ENCODE results near the gene ACTN1. TPM values are rescaled to one million over a fixed set of nuclear protein-coding genes. Genes with fewer than 3 reads are reported as not detected.

Gene ACTN1
- total and polyA plus RNA-seq, 2 experiments from 2014 or later = 121 to 280 TPM

GRCh38 chr14:68939181-68939892 lies 39.8 kb downstream of the ACTN1 start (continued):
- TF ChIP-seq, protein P1, sequence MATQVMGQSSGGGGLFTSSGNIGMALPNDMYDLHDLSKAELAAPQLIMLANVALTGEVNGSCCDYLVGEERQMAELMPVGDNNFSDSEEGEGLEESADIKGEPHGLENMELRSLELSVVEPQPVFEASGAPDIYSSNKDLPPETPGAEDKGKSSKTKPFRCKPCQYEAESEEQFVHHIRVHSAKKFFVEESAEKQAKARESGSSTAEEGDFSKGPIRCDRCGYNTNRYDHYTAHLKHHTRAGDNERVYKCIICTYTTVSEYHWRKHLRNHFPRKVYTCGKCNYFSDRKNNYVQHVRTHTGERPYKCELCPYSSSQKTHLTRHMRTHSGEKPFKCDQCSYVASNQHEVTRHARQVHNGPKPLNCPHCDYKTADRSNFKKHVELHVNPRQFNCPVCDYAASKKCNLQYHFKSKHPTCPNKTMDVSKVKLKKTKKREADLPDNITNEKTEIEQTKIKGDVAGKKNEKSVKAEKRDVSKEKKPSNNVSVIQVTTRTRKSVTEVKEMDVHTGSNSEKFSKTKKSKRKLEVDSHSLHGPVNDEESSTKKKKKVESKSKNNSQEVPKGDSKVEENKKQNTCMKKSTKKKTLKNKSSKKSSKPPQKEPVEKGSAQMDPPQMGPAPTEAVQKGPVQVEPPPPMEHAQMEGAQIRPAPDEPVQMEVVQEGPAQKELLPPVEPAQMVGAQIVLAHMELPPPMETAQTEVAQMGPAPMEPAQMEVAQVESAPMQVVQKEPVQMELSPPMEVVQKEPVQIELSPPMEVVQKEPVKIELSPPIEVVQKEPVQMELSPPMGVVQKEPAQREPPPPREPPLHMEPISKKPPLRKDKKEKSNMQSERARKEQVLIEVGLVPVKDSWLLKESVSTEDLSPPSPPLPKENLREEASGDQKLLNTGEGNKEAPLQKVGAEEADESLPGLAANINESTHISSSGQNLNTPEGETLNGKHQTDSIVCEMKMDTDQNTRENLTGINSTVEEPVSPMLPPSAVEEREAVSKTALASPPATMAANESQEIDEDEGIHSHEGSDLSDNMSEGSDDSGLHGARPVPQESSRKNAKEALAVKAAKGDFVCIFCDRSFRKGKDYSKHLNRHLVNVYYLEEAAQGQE (IDR thresholded peaks at IDR 0.05; ENCODE audit: unreplicated experiment) = no peak
- TF ChIP-seq CREB1 (CRISPR knock-in tag; IDR thresholded peaks at IDR 0.05; ENCODE audit: low read depth) = no peak
- TF ChIP-seq EZH2phosphoT487 (IDR thresholded peaks at IDR 0.05; ENCODE audit: unreplicated experiment) = no peak

DNA sequence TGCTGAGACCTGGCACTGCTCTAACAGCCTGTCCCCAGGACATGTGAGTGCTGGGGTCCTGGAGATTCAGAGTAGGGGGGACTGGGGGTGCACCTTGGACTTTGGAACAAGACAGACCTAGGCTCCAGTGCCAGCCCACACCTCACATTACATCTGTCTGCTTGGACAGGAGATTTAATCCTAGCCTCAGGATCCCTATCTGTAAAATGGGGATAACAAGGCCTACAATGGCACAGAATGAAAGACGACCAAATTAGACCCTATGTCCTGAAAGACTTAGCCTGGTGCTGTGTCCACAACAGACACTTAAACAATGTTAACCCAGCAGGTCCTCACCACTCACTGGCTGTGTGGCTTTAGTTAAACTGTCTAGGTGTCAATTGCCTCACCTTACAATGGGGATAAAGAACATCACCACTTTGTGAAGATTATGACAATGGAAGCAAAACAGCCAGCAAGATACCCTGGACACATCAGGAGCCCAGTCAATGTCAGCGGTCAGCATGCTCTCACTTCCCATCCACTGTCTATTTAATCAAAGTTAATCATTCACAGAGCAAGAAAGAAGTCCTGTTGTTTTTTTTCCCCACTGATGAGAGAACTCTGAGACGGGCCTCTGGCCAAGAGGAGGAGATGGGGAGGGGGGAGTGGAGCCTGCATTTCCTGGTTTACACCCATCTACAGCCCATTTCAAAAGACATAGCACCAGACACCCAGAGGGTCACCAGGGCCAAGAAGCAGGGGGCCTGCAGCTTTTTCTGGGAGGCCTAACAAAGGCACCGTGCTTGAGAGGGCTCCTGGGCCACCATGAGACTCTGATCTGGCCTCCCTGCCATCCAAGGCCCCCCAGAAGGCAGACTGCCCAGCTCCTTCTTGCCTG lies 40.6 kb downstream of the ACTN1 start:
- H3K36me3 Mint-ChIP-seq (ENCODE audit: low read depth) = peaks cover 7% of the 10 kb centered on the region
- no peak overlapping the region for H3K4me3 Mint-ChIP-seq
- H3K27ac ChIP-seq (ENCODE audit: low read depth) = peak overlapping the region; percentile 81
- no peaks in the 10 kb centered on the region for H3K9me2 ChIP-seq (ENCODE audit: insufficient read depth)
- no peak for ATAC-seq
- H3K4me1 ChIP-seq (ENCODE audit: insufficient read depth) = peaks cover 68% of the 10 kb centered on the region
- no peaks in the 10 kb centered on the region for H3F3A ChIP-seq (replicated peaks; ENCODE audit: low read depth)
- H3K9me3 Mint-ChIP-seq = no peaks in the 10 kb centered on the region
- H3K27me3 ChIP-seq (ENCODE audit: insufficient read depth) = no peaks in the 10 kb centered on the region
- peaks cover 83% of the 10 kb centered on the region for H3K4me1 Mint-ChIP-seq
- H3K4me3 ChIP-seq = no peak overlapping the region
- no peaks in the 10 kb centered on the region; the same call in 1 of the 2 replicates for H3K36me3 ChIP-seq (ENCODE audit: insufficient read depth)
- H4K20me1 ChIP-seq (replicated peaks; ENCODE audit: insufficient read depth) = peaks cover 64% of the 10 kb centered on the region
- no peak overlapping the region for H2AFZ ChIP-seq
- peaks cover 100% of the 10 kb centered on the region for H3K79me2 ChIP-seq (replicated peaks; ENCODE audit: insufficient read depth)
- no peak for DNase-seq (ENCODE audit: low spot score)
- 0 out of 2 replicates have a peak overlapping the region, but pooled peaks have one; percentile 45 for H3K4me2 ChIP-seq
- peak overlapping the region; percentile 23; the same call in 1 of the 2 replicates for H3K27ac Mint-ChIP-seq
- peaks cover 17% of the 10 kb centered on the region for H3K27me3 Mint-ChIP-seq (ENCODE audit: insufficient read depth, low read depth, poor library complexity)
- TF ChIP-seq ZNF462 (CRISPR knock-in tag; IDR thresholded peaks at IDR 0.05) = no peak
- no peak for TF ChIP-seq ZNF114 (CRISPR knock-in tag; IDR thresholded peaks at IDR 0.05)
- no peak for TF ChIP-seq CTCF (conservative IDR thresholded peaks at IDR 0.05; ENCODE audit: low read depth in 2 of 2)
- TF ChIP-seq, protein P2, sequence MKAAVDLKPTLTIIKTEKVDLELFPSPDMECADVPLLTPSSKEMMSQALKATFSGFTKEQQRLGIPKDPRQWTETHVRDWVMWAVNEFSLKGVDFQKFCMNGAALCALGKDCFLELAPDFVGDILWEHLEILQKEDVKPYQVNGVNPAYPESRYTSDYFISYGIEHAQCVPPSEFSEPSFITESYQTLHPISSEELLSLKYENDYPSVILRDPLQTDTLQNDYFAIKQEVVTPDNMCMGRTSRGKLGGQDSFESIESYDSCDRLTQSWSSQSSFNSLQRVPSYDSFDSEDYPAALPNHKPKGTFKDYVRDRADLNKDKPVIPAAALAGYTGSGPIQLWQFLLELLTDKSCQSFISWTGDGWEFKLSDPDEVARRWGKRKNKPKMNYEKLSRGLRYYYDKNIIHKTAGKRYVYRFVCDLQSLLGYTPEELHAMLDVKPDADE (IDR thresholded peaks at IDR 0.05) = no peak
- no peak for TF ChIP-seq EZH2 (IDR thresholded peaks at IDR 0.05; ENCODE audit: low read depth, unreplicated experiment)
- TF ChIP-seq EZH2phosphoT487 (IDR thresholded peaks at IDR 0.05; ENCODE audit: unreplicated experiment) = no peak
- no peak for TF ChIP-seq NANOG (IDR thresholded peaks at IDR 0.05; ENCODE audit: borderline replicate concordance)
